ENCODE data around the gene BMI1.
"Not testable (repeated sequence)": the region's sequence is repeated elsewhere in the genome, so short reads cannot be mapped to it uniquely, and the experiment has no call there.

Gene BMI1

DNA sequence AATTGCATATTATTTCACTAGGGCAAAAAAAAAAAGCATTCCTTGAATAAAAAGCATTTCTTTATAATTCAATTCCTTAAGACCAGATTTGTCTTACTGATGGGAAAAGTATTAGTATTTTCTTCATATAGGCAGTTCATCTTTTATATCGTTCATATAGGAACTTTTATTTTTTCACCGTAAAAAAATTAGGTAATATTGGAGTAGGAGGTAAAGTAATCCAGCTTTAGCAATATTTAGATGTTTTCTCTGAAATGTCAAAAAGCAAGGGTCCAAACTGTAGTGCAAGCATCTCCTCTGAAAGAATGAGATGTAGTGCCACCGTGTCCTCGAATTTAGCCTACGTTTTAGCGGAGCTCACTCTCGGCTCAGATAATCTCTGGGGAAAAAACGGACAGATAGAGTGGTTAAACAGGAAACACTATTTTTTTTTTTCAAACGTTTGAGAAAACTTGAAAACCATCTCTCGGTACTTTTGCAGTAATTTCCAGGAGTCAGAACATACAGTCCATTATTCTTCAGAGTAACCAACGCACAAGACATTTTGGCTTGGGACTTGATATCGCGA is 18.9 kb downstream of the BMI1 start:
- no peak for DNase-seq (ENCODE audit: low spot score)

GRCh38 chr10:22340329-22341189 is 19.7 kb downstream of the BMI1 start:
- DNase-seq (ENCODE audit: low spot score): peak; percentile 87

GRCh38 chr10:22341190-22341925 is 20.5 kb downstream of the BMI1 start:
- no peak for DNase-seq (ENCODE audit: low spot score)

GRCh38 chr10:22341926-22342196 is 21.0 kb downstream of the BMI1 start:
- DNase-seq (ENCODE audit: low spot score): no peak

DNA sequence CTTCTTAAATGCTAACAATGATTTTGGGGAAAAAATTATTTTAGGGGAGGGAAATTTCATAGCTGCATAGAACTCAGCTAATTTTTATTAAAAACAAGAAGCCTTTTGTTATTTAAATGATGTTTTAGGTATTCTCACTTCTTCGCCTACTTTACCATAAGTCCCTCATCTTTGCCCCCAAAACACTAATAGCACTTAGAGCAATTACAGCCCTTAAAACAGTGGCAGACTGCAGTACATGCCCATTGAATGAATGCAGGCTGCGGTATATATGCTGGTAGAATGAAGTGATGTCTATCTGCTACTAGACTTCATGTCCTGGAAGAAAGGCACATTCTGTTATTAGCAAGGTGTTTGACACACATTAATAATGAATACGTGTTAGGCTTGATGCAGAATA is 21.5 kb downstream of the BMI1 start:
- DNase-seq (ENCODE audit: low spot score): no peak

- no peak for DNase-seq (ENCODE audit: low spot score)
Measured at GRCh38 chr10:22343731-22344130, 22.8 kb downstream of the BMI1 start.

DNA sequence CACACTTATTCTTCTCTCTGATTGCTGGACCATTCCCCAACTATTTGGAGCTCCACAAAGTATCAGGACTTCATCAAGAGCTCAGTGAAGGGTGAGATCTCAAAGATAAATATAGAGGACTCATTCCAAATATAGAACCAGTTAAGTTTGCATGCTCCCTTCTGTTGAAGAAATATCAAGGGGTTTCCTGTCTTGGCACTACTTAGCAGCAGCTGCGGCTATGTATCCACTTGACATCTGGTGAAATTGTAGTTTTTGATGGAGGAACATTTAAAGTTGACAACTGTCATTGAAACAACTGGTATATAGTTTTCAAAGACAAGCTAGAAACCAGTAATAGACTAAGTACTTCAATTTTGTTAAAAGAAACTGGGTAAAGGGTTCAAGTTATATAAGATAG is 23.4 kb downstream of the BMI1 start:
- no peak for DNase-seq (ENCODE audit: low spot score)

DNA sequence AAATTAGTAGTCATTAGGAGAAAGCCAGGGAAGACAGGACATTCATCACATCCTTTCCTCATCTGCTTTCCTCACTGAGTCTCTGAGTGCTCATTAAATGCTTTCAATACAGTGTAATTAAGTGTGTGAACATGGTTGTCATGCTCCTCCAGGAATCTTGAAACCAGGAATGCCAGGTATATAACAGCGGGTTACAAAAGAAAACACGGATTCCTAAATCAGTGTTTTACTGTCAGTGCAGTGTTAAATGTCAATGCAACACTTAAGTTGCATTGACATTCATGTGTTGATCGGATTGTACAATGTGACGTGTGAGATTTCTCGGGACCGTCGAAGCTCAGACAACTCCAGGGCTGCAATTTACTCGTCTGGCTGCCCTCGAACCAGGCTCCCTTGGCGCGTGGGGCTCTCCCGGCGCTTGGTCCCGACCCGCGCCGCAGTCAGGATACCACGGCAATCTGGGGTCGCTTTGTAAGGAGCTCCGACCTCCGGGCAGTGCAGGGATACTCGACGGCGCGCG is 23.9 kb downstream of the BMI1 start:
- no peak for DNase-seq (ENCODE audit: low spot score)

GRCh38 chr10:22345301-22346095 is 24.6 kb downstream of the BMI1 start, which contains the start of gene SPAG6:
SPAG6 (plus strand) TSS chr10:22345496; CDS start chr10:22345612, 116 bp downstream.
- DNase-seq (ENCODE audit: low spot score): no peak

DNA sequence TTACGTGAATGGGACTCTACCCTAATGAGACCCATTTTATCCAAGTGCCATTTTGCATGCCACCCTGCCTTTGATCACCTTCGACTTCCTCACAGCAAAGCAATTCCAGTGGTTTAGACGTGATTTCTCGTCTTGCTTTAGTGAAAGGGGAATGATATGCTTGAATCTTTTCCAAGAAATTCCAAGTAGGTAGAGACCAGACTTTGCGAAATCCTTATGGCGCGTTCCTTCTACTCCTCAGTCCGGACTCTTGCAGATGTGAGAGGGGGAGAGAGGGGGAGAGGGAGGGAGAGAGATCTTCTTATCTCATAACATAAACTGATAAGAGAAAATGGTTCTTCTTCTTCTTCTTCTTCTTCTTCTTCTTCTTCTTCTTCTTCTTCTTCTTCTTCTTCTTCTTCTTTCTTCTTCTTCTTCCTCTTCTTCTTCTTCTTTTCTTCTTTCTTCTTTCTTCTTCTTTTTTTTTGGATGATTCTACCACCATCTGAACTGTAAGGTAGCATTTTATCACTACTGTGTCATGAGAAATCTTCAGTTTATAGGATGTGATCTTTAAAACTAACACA is 25.3 kb downstream of the BMI1 start:
- no peak for DNase-seq (ENCODE audit: low spot score)

DNA sequence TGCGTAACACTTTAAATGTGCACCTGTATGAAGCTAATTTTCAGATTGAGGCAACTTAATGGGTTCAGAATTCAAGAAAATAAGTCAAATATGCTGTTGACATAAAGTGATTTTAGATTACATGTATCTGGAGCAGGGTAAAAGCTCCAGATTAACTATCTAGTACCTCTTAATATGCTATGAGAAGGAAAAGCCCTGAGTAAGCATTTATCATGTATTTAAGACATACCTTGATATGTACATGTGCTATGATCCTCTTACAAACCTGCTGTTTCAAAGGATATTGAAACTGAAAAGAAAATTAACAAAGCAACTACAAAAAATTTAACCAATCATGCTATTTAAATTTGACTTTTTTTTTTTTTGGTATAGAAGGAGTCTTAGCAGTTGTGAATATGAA is 28.9 kb downstream of the BMI1 start:
- DNase-seq (ENCODE audit: low spot score): no peak

- no peak for DNase-seq (ENCODE audit: low spot score)
Measured at GRCh38 chr10:22351131-22351703, 30.3 kb downstream of the BMI1 start.

GRCh38 chr10:22356324-22356873 is 35.5 kb downstream of the BMI1 start:
- no peak for DNase-seq (ENCODE audit: low spot score)

DNA sequence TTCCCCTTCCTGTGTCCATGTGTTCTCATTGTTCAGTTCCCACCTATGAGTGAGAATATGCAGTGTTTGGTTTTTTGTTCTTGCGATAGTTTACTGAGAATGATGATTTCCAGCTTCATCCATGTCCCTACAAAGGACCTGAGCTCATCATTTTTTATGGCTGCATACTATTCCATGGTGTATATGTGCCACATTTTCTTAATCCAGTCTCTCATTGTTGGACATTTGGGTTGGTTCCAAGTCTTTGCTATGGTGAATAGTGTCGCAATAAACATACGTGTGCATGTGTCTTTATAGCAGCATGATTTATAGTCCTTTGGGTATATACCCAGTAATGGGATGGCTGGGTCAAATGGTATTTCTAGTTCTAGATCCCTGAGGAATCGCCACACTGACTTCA is 36.9 kb downstream of the BMI1 start:
- DNase-seq (ENCODE audit: low spot score): not testable (repeated sequence)

GRCh38 chr10:22363305-22363704 is 42.4 kb downstream of the BMI1 start:
- DNase-seq (ENCODE audit: low spot score): no peak

- no peak for DNase-seq (ENCODE audit: low spot score)
Measured at GRCh38 chr10:22364407-22365140, 43.7 kb downstream of the BMI1 start.

DNA sequence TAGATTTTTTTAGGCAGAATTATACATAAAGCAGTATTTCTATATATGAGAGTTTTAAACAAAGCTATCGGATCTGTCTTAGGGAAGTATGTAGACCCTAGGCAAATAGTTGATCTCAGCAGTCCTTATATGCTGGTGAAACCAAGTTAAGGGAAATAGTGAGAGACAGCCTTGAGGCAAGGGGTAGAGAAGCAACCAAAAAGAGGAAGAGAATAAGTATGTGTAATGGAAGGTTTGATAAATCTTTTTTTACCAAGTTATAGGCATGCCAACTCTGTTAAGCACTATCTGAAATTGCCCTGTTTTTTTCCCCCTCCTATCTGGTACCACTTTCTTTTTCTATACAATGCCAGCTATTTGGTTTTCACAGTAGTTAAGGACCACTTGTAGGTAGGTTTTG is 44.3 kb downstream of the BMI1 start:
- DNase-seq (ENCODE audit: low spot score): no peak

- no peak for DNase-seq (ENCODE audit: low spot score)
Measured at GRCh38 chr10:22365644-22366434, 44.9 kb downstream of the BMI1 start.

GRCh38 chr10:22366435-22366703 is 45.5 kb downstream of the BMI1 start:
- DNase-seq (ENCODE audit: low spot score): no peak

DNA sequence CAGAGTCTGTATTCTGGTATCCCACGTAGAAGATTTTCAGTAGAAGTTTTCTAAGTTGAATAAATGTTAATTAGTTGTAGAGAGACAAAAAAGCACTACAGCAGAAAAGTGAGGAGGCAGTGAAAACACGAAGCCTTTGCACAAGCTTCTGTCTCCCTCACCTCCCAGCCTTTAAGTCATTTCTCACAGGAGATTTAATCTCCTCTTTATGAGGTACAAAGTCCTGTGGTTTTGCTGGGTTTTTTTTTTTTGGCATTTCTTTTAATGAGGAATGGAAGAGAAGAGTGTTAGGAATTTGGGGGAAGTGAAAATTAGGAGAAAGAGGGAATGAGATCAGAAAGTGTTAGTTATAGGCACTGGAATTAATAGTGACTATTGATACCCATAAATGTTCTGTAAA is 45.9 kb downstream of the BMI1 start:
- DNase-seq (ENCODE audit: low spot score): no peak
